ENCODE results near the gene AURKB.
"Not testable (repeated sequence)": the region's sequence is repeated elsewhere in the genome, so short reads cannot be mapped to it uniquely, and the experiment has no call there.

The AURKB gene

DNA sequence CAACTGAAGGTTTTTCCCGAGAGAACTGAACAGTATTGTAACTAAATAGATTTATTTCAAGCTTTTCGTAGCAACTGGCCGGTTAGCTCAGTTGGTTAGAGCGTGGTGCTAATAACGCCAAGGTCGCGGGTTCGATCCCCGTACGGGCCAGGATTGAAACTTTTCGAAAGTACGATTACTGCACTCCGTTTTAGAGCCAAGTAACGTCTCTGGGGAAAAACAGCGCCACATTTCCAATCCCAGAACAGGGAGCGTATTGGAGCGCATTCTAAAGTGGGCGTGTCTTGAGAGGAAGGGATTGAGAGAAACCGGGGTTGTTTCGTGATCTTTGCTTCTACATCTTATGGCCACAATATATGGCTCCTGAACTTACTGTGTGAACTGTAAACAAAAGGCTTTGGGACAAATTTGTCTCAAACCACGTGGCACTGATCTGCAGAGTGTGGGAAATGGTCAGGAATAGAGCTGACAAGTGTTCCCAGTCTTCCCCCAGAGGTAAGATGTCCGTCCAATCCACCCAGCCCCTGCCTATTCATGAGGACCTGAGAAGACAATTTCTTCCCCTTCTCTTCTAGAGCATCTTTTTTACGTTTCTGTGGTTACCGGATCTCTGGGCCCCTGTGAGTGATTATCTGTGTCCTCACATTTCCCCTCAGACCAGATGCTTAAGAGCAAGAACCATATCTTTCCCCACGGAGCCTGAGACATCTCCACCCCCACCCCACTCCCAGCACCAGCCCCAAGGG is 22.7 kb downstream of the AURKB start:
- peak; percentile 83 for DNase-seq

DNA sequence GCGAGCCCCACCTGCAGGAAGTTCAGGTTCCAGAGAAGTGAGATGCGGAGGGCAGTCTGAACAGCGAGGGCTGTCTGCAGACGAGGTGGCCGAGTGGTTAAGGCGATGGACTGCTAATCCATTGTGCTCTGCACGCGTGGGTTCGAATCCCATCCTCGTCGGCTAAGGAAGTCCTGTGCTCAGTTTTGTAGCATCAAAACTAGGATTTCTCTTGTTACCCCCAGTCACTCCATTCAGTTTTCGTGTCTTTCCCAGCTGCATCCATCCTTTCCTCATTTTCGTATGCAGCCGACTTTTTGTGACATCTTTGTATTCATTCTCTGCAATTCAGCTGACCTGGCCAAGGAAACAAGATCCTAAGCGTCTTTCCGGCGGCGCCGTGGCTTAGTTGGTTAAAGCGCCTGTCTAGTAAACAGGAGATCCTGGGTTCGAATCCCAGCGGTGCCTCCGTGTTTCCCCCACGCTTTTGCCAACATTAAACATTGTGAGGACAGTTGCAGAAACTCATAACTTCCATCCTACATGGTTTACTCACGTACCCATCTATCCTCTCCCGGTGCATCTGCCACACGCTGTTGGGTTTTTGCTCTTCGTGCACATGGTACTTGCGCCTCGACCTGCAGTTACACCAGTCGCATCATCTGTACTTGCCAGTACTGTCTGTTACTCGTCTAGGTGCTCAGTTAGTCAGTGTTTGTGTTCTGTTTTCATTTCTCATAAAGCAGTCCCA is 23.4 kb downstream of the AURKB start:
- DNase-seq = peak; percentile 83

DNA sequence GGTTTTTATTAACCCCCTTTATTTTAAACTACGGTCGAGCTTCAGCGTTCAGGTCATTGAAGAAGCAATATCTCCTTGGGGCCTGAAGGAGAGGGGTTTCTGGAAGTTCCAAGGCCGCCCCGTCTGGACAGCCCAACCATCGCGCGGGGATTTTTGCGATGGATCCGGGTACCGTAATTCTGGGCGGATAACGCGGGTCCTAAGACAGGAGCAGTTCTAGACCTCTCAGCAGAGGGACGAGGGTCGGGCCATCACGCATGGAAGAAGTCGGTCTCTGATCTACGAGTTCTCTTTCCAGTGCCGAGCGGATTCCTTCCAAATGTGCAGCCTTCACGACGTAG is 24.0 kb downstream of the AURKB start:
- DNase-seq = no peak

DNA sequence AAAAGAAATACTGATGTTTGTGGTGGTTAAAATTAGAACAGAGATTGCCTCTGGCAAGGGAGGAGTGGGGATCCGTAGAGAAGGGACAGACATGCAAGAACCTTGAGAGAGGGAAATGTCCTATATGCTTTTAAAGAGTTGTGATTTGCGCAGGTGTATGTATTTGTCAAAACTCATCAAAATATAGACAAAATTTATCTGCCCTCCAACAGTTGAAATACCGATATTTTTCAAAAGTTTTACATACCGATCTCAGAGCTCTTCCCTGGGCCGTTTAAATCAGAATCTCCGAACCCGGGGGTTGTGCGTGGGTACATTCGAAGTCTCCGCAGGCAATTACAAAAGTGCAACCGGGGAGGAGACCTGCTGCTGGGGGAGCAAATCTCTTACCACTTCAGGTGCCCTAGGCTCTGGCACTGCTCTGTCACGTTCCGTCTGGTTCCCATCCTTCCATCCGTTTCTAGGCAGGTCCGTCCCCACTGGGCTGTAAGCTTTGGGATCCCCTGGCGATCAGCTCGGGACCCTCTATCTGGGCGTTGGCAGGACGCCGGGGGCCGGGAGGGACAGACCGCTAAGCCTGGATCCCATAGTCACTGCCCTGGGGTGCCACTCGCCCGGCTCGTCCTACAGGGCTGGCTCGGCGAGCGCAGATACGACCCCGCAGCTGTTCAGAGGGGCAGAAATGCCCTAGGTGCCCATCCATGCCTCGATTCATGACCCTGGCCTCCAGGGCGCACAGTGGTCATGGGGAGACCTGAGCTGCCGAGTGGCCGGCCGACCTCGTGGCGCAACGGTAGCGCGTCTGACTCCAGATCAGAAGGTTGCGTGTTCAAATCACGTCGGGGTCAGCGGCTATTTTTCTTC is 24.6 kb downstream of the AURKB start:
- DNase-seq = peak; percentile 3

DNA sequence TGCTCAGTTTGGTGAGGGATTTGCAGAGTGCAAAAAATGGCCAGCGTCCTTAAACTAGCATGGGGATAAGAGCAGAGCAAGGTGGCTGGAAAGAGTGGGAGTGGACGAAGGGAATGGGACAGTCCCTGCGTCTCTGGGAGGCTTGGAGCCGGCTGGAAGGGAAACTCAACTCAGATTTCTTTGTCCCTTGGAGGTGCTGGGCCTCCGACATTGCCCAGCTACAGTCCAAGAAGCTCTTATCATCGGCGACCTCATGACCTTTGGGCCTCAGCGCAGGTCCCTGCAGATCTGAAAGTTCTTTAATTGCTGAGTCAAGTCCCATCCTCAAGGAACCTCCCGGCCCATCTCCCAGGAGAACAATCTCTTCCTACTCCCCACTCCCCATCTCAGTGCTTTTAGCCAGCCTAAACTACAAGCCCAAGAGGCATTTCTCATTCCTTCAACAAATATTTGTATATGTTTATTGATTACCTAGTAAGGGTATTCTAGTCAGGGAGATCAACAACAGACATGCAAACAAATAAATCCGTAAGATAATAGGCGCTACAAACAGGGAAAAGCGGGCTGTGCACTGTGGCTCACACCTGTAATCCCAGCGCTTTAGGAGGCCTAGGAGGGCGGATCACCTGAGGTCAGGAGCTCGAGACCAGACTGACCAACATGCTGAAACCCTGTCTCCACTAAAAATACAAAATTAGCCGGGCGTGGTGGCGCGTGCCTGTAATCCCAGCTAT is 33.2 kb downstream of the AURKB start:
- DNase-seq = no peak

DNA sequence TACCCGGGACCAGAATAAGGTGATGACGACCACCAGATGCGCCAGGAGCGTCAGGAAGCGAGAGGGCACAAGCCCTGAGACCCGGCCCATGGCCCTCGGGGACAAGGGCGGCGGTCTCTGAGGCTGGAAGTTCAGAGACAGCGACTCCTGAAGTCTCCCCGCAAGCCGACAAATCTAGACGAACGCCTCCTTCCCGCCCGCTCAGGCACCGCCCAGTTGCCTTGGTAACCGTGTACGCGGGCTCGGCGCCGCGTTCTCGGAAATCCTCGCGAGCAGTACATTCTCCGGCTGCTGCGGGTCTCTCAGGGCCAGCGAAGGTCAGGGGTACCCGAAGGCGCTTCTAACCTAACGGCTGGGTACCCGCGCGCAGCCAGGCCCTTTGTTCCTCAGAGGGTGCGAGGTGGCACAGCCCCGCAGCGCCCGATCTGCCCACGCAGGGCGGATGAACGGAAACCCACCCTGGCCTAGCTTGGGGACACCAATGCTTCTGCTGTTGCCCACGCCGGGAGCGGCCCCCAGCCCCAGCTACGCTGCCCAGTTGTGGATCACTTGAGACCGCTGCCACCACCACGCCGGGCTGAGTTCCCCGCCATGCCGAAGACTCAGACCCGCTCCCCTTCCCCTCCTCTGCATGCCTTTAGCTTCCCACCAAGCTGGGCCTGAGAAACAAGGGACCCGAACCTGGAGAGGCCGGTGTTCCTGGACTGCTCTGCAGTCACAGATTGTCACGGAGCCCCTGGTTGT is 34.0 kb downstream of the AURKB start, which contains the start of gene TMEM107:
Gene TMEM107, minus strand, starts transcription at position 184 of the 744 bp plus-strand sequence. Its CDS starts 94 bp downstream, at position 90.
- peak; percentile 64 for DNase-seq

DNA sequence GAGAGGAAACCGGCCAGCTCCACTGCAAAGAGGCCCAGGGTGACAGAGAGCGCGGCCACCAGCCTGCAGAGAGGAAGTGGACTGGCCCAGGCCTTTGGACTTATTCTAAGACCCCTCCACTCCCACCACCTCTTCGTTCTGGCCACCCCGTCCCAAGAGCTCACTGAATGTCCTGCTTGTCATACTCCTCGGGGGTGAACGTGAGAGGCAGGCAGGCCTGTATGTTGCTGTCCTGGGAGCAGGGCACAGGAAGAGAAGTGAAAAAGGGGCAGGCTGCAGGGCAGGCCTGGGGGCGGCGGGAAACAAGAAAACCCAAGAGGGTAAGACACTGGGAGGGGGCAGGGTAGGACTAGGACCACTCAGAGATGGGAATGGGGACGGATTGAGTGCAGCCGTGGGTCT is 34.6 kb downstream of the AURKB start:
- DNase-seq = no peak

DNA sequence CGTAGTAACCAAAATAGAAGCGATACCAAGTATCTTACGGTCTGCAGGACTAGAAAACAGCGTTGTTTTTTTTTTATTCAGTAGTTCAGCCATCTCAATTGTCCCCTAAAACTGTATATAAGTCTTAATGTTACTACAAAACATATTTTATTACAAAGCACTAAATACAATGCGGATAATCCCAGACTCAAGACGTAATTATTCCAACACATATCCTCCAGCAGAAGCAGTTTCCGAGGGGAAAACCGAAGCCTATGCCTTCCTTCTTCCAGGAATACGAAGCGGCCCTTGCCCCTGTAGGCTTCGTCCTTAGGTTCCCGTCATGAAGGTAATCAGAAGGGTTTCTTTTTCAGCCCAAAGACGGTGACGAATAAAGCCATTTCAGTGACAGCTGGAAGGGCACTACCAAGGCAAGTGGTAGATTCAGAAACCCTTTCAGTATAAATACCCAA is 36.5 kb downstream of the AURKB start:
- DNase-seq = no peak

DNA sequence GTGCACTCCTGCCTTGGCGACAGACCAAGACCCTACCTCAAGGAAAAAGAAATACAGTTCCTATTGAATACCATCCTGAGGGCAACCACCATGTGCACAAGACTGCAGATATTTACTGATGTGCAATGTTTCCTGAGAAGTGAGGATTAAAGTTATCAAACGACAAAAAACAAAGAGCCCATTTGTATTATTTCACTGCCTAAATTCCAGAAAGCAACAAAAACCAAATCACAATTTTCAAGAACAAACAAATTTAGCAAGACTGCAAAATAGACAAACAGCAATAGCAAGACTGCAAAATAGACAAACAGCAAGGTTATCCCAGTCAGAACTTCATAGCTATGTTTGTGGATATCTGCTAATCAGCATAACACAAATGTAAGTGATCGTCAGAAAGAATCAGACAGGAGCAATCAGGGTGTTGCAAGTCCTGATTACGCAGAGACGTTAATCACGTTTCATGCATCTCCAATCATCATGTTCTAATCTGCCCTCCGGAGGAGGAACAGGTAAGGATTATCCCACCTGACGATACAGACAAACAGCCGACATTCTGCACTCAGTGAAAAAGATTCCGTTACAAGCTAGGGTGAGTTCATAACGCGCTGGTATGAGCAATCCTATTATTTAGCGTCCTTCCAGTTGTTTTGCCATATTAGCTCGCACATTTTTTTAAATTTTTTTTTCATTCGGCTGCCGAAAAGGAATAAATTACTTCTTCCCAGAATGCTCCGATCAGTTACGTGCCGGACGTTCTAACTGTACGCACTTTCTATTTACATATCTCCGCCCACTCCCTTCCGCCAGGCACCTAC is 37.1 kb downstream of the AURKB start:
- DNase-seq = peak; percentile 84

DNA sequence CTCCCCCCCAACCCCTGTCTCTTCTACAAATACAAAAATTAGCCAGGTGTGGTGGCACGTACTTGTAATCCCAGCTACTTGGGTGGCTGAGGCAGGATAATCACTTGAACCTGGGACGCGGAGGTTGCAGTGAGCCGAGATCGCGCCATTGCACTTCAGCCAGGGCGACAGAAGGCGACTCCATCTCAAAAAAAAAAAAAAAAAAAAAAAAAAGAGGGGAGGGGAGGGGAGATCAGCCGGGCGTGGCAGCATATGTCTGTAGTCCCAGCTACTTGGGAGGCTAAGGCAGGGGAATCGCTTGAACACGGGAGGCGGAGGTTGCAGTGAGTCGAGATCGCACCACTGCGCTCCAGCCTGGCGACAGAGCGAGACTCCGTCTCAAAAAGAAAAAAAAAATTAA is 40.2 kb downstream of the AURKB start:
- DNase-seq = not testable (repeated sequence)

DNA sequence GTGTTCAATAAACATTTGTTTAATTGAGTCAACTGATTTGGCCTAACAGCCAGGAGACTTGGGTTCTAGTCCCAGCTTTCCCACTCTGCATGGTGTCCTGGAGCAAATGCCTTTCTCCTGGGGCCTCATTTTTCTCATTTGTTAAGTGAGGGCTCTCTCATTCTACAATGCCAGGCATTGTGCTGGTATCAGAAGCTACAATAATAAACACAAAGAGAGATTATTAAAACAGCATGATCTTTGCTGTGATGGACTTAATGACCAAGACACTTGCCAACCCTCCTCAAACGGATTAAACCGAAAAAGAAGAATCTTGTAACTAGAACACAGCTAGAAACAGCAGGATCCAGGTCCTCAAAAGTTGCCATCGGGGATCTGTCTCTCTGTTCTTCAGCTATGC is 42.8 kb downstream of the AURKB start:
- no peak for DNase-seq

DNA sequence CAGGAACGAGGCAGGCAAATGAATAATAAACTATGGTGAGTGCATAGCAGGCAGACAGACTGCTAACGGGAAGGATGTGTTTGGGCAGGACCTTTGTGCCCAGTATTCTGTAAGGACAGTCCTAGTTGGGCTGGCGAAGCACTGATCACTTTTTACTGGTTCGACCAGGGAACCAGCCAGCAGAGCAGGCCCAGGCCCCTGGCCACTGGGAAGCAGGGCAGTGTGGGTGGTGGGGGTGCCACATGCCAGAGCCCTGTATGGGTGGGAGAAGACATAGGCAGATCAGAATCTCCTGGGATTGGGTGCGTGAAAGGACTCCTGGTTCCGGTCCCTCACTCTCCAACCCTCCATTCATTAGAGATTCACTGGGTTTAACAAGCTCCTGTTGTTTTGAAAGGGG is 43.6 kb downstream of the AURKB start:
- DNase-seq = no peak

DNA sequence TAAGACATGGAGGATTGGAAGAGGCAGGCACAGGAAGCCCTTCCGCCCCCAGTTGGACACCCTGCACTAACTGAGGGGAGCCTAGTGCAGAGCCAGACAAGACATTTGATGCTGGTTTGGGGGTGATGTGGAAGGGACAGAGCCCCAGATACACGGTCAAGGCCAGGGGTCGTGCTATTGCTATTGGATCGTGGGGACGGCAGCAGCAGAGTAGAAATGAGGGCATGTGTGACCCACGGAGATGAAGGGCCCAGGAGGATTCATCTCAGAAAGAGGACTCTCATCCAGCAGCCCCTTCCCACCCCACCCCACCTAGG is 45.6 kb downstream of the AURKB start:
- no peak for DNase-seq

DNA sequence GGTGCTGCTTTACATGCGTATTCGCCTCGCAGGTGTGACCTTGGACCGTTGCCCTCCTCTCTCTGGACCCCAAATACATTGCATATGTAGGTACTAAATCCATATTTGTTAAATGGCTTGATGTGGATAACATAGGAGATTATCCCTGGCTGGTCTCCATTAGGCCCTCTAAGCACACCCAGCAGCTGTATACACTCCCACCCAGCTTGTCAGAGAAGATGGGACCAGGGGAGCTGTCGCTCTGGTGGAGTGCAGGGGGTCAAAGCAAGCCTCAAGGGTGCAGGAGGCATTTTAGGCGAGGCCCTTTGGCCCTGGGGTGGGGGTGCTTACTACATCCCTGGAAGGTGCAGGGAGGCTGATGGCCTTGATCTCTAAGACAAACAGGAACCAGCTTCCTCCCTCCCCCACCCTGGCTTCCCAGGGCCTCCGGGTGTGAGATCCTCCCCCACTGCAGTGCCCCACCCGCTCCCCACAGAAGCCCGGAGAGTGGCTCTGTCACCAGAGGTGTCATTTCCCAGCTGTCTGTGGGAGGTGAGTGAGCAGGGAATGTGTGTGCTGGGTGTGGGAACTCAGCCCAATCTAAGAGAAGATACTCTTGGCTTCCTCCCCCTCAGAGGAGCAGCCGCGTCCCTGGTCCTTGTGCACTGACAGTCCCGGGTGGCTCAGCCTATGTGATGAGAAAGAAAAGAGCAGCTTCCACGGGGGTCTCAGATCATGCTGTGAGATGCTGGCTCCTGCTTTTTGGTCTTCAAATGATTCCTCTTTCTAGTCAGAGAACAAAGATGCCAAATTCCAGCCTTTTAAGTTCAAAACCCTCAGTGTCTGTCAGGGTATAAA is 46.2 kb downstream of the AURKB start:
- DNase-seq = peak; percentile 34

DNA sequence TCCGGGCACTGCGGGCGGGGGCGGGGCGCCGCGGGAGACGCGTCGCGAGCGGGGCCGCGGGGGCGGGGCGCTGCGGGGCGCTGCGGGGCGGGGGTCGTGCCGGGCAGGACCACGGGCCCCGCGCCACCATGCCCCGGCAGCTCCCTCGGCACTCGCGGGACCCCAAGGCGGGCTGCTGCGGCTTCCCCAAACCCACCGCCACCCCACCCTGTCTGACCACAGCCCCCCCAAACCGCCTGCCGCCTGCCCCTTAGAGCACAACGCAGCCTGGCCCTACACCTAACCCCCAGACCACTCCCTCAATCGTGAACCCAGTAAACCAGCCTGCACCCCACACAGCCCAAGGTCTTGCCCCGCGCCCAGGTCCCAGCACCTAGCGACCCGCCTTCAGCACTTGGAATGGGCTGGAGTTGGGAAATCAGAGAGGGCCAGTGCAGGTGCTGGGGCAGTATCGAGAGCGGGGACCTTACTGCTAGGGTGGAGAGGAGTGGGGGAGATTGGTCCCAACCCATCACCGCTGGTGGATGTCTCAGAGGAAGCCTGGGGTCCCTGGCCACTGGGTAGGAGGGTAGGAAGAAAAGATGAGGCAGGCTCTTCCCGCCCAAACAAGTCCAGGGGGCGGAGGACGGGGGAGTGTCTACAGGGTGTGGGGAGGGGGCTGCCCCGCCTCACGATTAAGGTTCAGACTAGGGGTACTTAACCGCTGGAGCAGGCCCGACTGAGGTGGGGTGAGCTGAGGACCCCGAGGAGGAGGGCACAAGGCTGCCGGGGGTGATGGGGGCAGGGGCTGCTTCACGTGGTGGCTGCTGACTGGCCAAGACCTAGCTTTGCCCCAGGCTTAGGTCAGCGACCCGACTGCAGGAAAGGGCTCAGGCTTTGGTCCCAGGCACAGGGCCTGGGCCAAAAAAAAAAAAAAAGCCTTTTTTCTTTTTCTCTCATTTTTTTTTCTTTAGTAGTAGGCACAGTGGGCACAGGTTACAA is 47.1 kb downstream of the AURKB start:
- DNase-seq = no peak

DNA sequence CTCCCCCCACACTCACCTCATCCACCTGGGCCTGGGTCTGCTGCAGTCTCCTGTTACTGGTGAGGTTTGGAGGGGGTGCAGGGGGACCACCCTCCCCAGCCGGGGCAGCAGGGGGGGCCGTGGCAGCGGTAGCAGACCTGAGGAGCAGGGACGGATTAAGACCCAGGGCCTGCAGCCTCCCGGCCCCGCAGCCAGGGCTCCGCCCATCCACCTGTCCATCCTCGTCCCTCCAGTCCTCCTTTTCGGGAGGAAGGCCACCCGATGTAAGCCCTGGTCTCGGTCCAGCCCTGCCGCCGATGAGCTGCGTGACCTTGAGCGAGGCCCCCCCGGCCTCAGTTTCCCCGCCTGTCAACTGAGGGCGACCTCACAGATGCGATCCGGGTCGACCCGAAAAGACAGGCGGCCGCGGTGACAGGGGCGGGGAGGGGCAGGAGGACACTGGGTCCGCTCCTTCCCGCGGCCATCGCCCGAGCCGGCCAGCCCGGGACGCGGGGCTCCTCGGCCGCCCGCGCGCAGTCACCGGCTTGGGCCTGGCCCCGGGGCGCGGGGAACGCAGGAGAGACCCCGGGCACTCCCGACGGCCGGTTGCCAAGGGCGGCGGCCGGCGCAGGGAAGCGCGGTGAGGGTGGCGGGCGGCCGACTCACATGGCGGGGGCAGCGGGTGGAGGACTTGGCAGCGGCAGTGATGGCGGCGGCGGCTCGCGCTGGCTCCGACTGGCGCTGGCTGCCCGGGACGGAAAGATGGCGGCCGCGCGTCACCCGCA is 48.0 kb downstream of the AURKB start, which contains the start of gene VAMP2:
Gene VAMP2, minus strand, starts transcription at position 716 of the 764 bp plus-strand sequence. Its CDS starts 69 bp downstream, at position 647.
- DNase-seq = no peak

DNA sequence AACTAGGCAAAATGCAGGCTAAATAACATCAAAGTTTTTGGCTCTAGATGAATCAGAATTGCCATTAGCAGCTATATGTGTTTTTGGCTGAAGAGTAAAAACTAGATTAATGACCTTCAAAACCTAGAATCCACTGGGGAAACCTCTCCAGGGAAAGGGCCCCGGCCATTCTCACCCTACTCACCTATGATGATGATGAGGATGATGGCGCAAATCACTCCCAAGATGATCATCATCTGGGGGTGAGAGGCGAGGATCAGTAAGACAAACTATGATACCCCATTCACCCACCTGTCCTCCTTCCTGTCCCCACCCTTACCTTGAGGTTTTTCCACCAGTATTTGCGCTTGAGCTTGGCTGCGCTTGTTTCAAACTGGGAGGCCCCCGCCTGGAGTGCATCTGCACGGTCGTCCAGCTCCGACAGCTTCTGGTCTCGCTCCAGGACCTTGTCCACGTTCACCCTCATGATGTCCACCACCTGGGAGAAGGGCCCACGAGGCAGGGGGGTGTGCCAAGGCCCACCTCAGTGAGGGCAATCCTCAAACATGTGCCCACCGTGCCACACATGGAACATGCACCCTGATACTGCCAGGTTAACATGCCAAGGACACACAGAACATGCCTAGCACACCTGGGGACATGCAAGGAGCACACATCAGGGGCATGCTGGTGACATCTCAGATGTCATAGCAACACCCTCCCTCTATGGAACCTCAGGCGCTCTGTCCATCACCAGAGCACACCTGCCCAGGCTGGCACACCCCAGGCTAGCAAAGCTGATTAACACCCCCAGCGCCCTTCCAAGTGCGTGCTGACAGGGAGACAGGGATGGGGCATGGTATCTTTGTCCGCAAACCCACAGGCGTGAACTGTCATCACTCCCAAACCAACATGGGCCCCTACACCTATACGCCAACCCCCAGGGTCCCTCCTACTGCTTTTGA is 48.8 kb downstream of the AURKB start:
- no peak for DNase-seq
